Endothelial cell (in vitro differentiated cells): ENCODE measurements around the gene METTL8. TPM values are rescaled to one million over a fixed set of nuclear protein-coding genes. Genes with fewer than 3 reads are reported as not detected.

Source experiments
- DNase-seq: peaks from one replicate; pipeline ENCODE4 v3.0.0; 2021; ENCODE audit warnings: low spot score
- H3K27ac Mint-ChIP-seq: one replicate; pipeline ENCODE4 v1.8.0; 2021; ENCODE audit warnings: mixed read lengths, inconsistent platforms; ENCODE audit not compliant: unreplicated experiment
- H3K27me3 Mint-ChIP-seq: one replicate; pipeline ENCODE4 v1.8.0; 2021; ENCODE audit warnings: mild to moderate bottlenecking, moderate library complexity, mixed read lengths, inconsistent platforms; ENCODE audit not compliant: unreplicated experiment
- H3K36me3 Mint-ChIP-seq: one replicate; pipeline ENCODE4 v1.8.0; 2021; ENCODE audit warnings: mild to moderate bottlenecking, low read depth, mixed read lengths, inconsistent platforms; ENCODE audit not compliant: unreplicated experiment
- H3K4me1 Mint-ChIP-seq: one replicate; pipeline ENCODE4 v1.8.0; 2021; ENCODE audit warnings: mild to moderate bottlenecking, mixed read lengths, inconsistent platforms; ENCODE audit not compliant: unreplicated experiment
- H3K4me3 Mint-ChIP-seq: one replicate; pipeline ENCODE4 v1.8.0; 2021; ENCODE audit warnings: mild to moderate bottlenecking, mixed read lengths, inconsistent platforms; ENCODE audit not compliant: unreplicated experiment
- H3K9me3 Mint-ChIP-seq: one replicate; pipeline ENCODE4 v1.8.0; 2021; ENCODE audit warnings: mixed read lengths, inconsistent platforms; ENCODE audit not compliant: unreplicated experiment
- total RNA-seq: library from RNA; stranded (reverse); fragmentation: NEBNext Ultra II Directional; extraction: Animal tissue kit (Norgen Biotek cat#: 25700); gene quantifications from one replicate; pipeline ENCODE4 v1.2.1, GENCODE V29; 2021; ENCODE audit not compliant: unreplicated experiment
- TF ChIP-seq, protein P1 (sequence below): fragments of 200-600 bp; sonication (generic); IDR thresholded peaks from one replicate; pipeline ENCODE4 v1.5.0; 2021; ENCODE audit warnings: antibody characterized with exemption; ENCODE audit not compliant: unreplicated experiment

The METTL8 gene
- total RNA-seq, 1 donor from 2014 or later, result 18.2 TPM

DNA sequence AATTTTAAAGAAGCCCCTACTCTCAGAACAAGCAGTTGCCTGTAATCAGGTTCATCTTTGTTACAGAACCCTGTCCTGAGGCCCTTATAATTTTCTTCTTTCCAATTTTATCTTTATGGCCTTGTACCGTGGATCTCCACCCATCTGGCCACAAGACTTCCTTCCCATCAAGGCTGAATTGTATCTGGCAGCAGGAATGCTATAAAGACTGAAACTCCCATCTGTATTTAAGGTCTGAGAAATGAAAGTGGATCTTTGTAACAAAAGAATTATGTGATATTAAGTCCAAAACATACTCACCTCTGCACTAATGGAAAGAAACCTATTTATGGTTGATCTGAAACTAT is 91.8 kb downstream of the METTL8 start:
- H3K27me3 Mint-ChIP-seq, result peaks cover 2% of the 10 kb centered on the region
- no peak overlapping the region for H3K27ac Mint-ChIP-seq
- peaks cover 14% of the 10 kb centered on the region for H3K4me1 Mint-ChIP-seq
- DNase-seq, result no peak
- TF ChIP-seq, protein P1, sequence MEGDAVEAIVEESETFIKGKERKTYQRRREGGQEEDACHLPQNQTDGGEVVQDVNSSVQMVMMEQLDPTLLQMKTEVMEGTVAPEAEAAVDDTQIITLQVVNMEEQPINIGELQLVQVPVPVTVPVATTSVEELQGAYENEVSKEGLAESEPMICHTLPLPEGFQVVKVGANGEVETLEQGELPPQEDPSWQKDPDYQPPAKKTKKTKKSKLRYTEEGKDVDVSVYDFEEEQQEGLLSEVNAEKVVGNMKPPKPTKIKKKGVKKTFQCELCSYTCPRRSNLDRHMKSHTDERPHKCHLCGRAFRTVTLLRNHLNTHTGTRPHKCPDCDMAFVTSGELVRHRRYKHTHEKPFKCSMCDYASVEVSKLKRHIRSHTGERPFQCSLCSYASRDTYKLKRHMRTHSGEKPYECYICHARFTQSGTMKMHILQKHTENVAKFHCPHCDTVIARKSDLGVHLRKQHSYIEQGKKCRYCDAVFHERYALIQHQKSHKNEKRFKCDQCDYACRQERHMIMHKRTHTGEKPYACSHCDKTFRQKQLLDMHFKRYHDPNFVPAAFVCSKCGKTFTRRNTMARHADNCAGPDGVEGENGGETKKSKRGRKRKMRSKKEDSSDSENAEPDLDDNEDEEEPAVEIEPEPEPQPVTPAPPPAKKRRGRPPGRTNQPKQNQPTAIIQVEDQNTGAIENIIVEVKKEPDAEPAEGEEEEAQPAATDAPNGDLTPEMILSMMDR, result no peak
- no peaks in the 10 kb centered on the region for H3K9me3 Mint-ChIP-seq
- no peak overlapping the region for H3K4me3 Mint-ChIP-seq
- no peaks in the 10 kb centered on the region for H3K36me3 Mint-ChIP-seq

DNA sequence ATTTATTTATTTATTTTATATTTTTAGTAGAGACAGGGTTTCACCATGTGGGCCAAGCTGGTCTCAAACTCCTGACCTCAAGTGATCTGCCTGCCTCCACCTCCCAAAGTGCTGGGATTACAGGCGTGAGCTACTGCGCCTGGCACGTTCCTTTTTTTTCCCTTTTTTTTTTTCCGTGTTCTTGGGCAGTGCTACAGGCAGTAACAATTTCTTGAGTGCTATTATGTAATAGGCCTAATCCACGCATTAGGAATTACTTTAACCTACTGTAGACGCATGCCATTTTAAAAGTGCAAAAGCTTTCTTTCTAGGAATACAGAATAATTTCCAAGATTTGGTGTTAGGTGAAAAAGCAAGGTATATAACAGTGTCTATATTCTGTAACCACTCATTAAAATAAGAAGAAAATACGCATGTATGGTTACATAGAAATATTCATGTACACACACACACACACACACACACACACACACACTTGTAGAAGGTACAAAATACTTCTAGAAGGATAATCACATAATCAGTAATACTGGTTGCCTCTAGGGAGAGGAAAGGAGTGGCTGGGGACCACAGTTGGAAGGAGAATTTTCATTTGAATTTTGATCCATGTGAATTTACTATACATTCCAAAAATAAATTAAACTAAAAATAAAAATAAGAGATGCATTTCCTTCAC is 92.3 kb downstream of the METTL8 start:
- DNase-seq, result no peak
- TF ChIP-seq, protein P1, result no peak
- Mint-ChIP-seq H3K27me3 (peaks cover 2% of the 10 kb centered on the region), H3K4me1 (peaks cover 9% of the 10 kb centered on the region), H3K27ac (no peak overlapping the region), H3K9me3 (no peaks in the 10 kb centered on the region), H3K4me3 (no peak overlapping the region), H3K36me3 (no peaks in the 10 kb centered on the region)

DNA sequence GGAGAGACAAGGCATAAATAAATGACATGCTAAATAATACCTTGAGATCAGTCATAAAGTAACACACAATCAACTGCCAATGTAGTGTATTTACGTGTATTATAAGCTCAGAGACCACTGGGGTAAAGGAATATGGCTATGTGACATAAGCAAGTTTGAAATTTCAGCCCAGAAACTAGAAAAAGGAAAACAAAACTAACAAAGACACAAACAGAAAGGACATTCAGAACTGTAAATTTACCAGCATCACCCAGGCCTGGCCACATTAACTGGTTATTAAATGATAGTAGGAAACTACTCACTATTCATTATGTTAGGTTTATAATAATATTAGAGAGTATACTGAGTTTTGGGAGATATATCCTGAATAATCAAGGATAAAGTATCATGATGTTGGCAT is 98.8 kb downstream of the METTL8 start:
- Mint-ChIP-seq H3K27ac (no peak overlapping the region), H3K27me3 (peaks cover 2% of the 10 kb centered on the region), H3K4me1 (peaks cover 4% of the 10 kb centered on the region), H3K36me3 (no peaks in the 10 kb centered on the region), H3K9me3 (no peaks in the 10 kb centered on the region), H3K4me3 (no peak overlapping the region)
- DNase-seq, result no peak
- TF ChIP-seq, protein P1, result no peak

GRCh38 chr2:171334171-171334570 is 99.6 kb downstream of the METTL8 start:
- Mint-ChIP-seq H3K9me3 (no peaks in the 10 kb centered on the region), H3K27ac (no peak overlapping the region), H3K36me3 (no peaks in the 10 kb centered on the region), H3K4me3 (no peak overlapping the region), H3K4me1 (peaks cover 2% of the 10 kb centered on the region), H3K27me3 (peaks cover 2% of the 10 kb centered on the region)
- DNase-seq, result no peak
- TF ChIP-seq, protein P1, result no peak

DNA sequence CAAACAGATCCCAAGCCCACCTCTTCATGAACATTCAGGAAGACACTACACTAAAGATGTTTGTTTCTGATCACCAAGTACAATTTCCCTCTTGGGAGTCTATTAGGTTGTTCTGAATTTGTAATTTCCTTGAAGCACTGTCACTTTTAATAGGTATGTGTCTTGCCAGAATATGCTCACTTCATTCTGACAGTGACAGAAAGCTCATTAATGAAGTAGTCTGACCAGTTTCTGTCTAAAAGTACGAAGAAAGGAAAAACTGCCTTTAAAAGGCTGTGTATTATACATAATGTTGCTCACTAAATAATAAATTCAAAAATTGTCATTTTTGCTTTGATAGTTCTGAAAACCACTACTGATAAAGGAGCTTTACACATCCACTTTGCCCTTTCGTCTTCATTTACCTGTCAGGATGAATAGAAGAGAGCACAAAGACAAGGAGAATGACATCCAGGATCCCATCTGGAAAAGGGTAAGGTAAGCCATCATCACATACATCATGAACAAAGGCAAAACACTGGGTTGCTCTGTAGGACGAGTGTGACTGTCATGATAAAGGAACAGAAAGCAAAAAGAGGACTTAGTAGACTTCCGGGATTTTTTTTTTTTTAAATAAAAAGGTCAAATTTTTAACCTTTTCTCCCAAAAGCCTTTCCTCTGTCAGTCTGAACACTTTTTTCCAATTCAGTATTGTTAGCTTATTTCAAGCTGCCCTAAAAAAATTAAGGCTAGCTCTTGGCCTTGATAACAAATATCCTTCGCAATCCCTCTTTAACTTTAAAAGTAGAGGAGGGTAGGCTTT is 103.4 kb downstream of the METTL8 start:
- no peak for DNase-seq
- Mint-ChIP-seq H3K36me3 (no peaks in the 10 kb centered on the region), H3K9me3 (no peaks in the 10 kb centered on the region), H3K4me3 (no peak overlapping the region), H3K27ac (no peak overlapping the region), H3K4me1 (peaks cover 6% of the 10 kb centered on the region), H3K27me3 (no peaks in the 10 kb centered on the region)
- TF ChIP-seq, protein P1, result no peak
